MCF 10A (cell line): ENCODE data around the gene GCFC2. TPM values are rescaled to one million over a fixed set of nuclear protein-coding genes. Genes with fewer than 3 reads are reported as not detected.
"Not testable (repeated sequence)": the region's sequence is repeated elsewhere in the genome, so short reads cannot be mapped to it uniquely, and the experiment has no call there.

Source experiments
- BruUV-seq: library from RNA; stranded (reverse); fragments of 400-500 nt; replicated peaks from 2 replicates; lab custom pipeline; 2021; lab: Mats Ljungman, UMichigan
- CTCF ChIA-PET: fragments of 300-600 bp; sonication (Branson Sonifier 250); formaldehyde crosslinking; extraction: SDS; loops from one replicate; lab custom pipeline; 2021; ENCODE audit warnings: antibody characterized with exemption, inconsistent platforms; lab: Yijun Ruan, JAX
- POLR2A ChIA-PET: fragments of 300-600, 350-650 bp; sonication (Branson Sonifier 250); formaldehyde crosslinking; extraction: SDS; loops from one replicate; lab custom pipeline; 2020; ENCODE audit warnings: antibody characterized with exemption, inconsistent platforms; lab: Yijun Ruan, JAX
- DNase-seq: peaks from one replicate; pipeline ENCODE4 v3.0.0-alpha.2; 2018; ENCODE audit not compliant: unreplicated experiment
- H3K27ac Mint-ChIP-seq: one replicate; pipeline ENCODE4 v1.8.0; 2022; ENCODE audit warnings: mild to moderate bottlenecking, low read depth, mixed read lengths; ENCODE audit not compliant: unreplicated experiment
- H3K27me3 Mint-ChIP-seq: one replicate; pipeline ENCODE4 v1.8.0; 2022; ENCODE audit warnings: mixed read lengths; ENCODE audit not compliant: insufficient read depth, unreplicated experiment
- H3K36me3 Mint-ChIP-seq: one replicate; pipeline ENCODE4 v1.8.0; 2022; ENCODE audit warnings: mild to moderate bottlenecking, moderate library complexity, mixed read lengths; ENCODE audit not compliant: insufficient read depth, unreplicated experiment
- H3K4me1 Mint-ChIP-seq: one replicate; pipeline ENCODE4 v1.8.0; 2022; ENCODE audit warnings: mixed read lengths; ENCODE audit not compliant: insufficient read depth, unreplicated experiment
- H3K4me3 Mint-ChIP-seq: one replicate; pipeline ENCODE4 v1.8.0; 2022; ENCODE audit warnings: mild to moderate bottlenecking, moderate library complexity, mixed read lengths; ENCODE audit not compliant: unreplicated experiment
- H3K9me3 Mint-ChIP-seq: one replicate; pipeline ENCODE4 v1.8.0; 2022; ENCODE audit warnings: mixed read lengths; ENCODE audit not compliant: unreplicated experiment
- CTCF ChIP-seq: fragments of 200-600 bp; IDR thresholded peaks from one replicate; pipeline ENCODE4 v1.8.0; 2022; ENCODE audit warnings: antibody characterized with exemption, mild to moderate bottlenecking; ENCODE audit not compliant: unreplicated experiment
- intact Hi-C: fragments of 100-400 bp; cut with micrococcal nuclease; formaldehyde crosslinking; loops from 2 replicates; pipeline ENCODE4 v1.14.1; 2022
- total RNA-seq: library from RNA; stranded (reverse); gene quantifications from 2 replicates; pipeline ENCODE4 v1.2.3, GENCODE V29; 2022

Gene GCFC2
- total RNA-seq, 1 experiment from 2014 or later: 41.3 TPM

GRCh38 chr2:75679556-75679955 is 31.2 kb downstream of the GCFC2 start:
- H3K4me1 Mint-ChIP-seq: no peaks in the 10 kb centered on the region
- CTCF ChIA-PET: interaction anchor here (1.0 to 6.6 kb wide), 3 partner anchors 12 to 44 kb away, joined by 7 to 65 read pairs (median 17); no protein-coding TSS in a partner anchor
- no peaks in the 10 kb centered on the region for H3K27me3 Mint-ChIP-seq

GRCh38 chr2:75676464-75676863 is 34.3 kb downstream of the GCFC2 start:
- ChIA-PET POLR2A (interaction anchor here (0.7 to 2.1 kb wide), 5 partner anchors 9 to 840 kb away, joined by 3 to 10 read pairs (median 5); no protein-coding TSS in a partner anchor), CTCF (interaction anchor here (0.6 to 6.6 kb wide), 19 partner anchors 8 to 612 kb away, joined by 3 to 65 read pairs (median 4); partner anchors contain the start of gene MRPL19)
- no peak for DNase-seq
- Mint-ChIP-seq H3K27ac (no peak overlapping the region), H3K4me1 (no peaks in the 10 kb centered on the region), H3K27me3 (no peaks in the 10 kb centered on the region), H3K9me3 (no peaks in the 10 kb centered on the region), H3K4me3 (no peak overlapping the region), H3K36me3 (peaks cover 38% of the 10 kb centered on the region)
- intact Hi-C loops: no loop called here
- no TSS peak for BruUV-seq
- no peak for TF ChIP-seq CTCF

More at GRCh38 chr2:75679556-75679955, 31.2 kb downstream of the GCFC2 start:
- DNase-seq: no peak
- no TSS peak for BruUV-seq
- peaks cover 32% of the 10 kb centered on the region for H3K36me3 Mint-ChIP-seq
- no peak for TF ChIP-seq CTCF
- POLR2A ChIA-PET: interaction anchor here (0.7 to 1.0 kb wide), 2 partner anchors 20 to 22 kb away, joined by 3 read pairs; no protein-coding TSS in a partner anchor
- intact Hi-C loops: no loop called here
- no peaks in the 10 kb centered on the region for H3K9me3 Mint-ChIP-seq
- no peak overlapping the region for H3K4me3 Mint-ChIP-seq
- no peak overlapping the region for H3K27ac Mint-ChIP-seq

- no peaks in the 10 kb centered on the region for H3K27me3 Mint-ChIP-seq
- no peaks in the 10 kb centered on the region for H3K4me1 Mint-ChIP-seq
- no TSS peak for BruUV-seq
- no peak overlapping the region for H3K27ac Mint-ChIP-seq
- POLR2A ChIA-PET: interaction anchor here (0.6 kb wide), 1 partner anchor 1137 kb away, joined by 4 read pairs; no protein-coding TSS in a partner anchor
- intact Hi-C loops: no loop called here
- TF ChIP-seq CTCF: no peak
- H3K4me3 Mint-ChIP-seq: no peak overlapping the region
- CTCF ChIA-PET: interaction anchor here (6.6 kb wide), 1 partner anchor 36 kb away, joined by 65 read pairs; no protein-coding TSS in a partner anchor
- peaks cover 43% of the 10 kb centered on the region for H3K36me3 Mint-ChIP-seq
- DNase-seq: no peak
- H3K9me3 Mint-ChIP-seq: no peaks in the 10 kb centered on the region
Observed at GRCh38 chr2:75675908-75676307, 34.8 kb downstream of the GCFC2 start.

GRCh38 chr2:75675423-75675822 is 35.3 kb downstream of the GCFC2 start:
- H3K27me3 Mint-ChIP-seq, intact Hi-C loops, H3K4me3 Mint-ChIP-seq, H3K9me3 Mint-ChIP-seq, H3K27ac Mint-ChIP-seq, BruUV-seq, H3K4me1 Mint-ChIP-seq, DNase-seq: not testable (repeated sequence)
- ChIA-PET POLR2A (interaction anchor here (0.6 kb wide), 1 partner anchor 1137 kb away, joined by 4 read pairs; no protein-coding TSS in a partner anchor), CTCF (interaction anchor here (6.6 kb wide), 1 partner anchor 35 kb away, joined by 65 read pairs; no protein-coding TSS in a partner anchor)
- H3K36me3 Mint-ChIP-seq: peaks cover 47% of the 10 kb centered on the region
